Ishikawa (cell line): Measurements from ENCODE around the gene DNAH9.

Source experiments
- CEBPB ChIP-seq: IDR thresholded peaks from 2 replicates; pipeline ENCODE4 v1.6.1; 2012
- CREB1 ChIP-seq: IDR thresholded peaks from 2 replicates; pipeline ENCODE4 v1.6.1; 2012; ENCODE audit warnings: low read depth
- EGR1 ChIP-seq: IDR thresholded peaks from 2 replicates; pipeline ENCODE4 v1.6.1; 2012
- EP300 ChIP-seq: IDR thresholded peaks from 2 replicates; pipeline ENCODE4 v1.6.1; 2012; ENCODE audit warnings: borderline replicate concordance
- FOXM1 ChIP-seq: IDR thresholded peaks from 2 replicates; pipeline ENCODE4 v1.6.1; 2012; ENCODE audit warnings: low read depth, borderline replicate concordance
- MAX ChIP-seq: IDR thresholded peaks from 2 replicates; pipeline ENCODE4 v1.6.1; 2012
- NFIC ChIP-seq: IDR thresholded peaks from 2 replicates; pipeline ENCODE4 v1.6.1; 2012
- RAD21 ChIP-seq: IDR thresholded peaks from 2 replicates; pipeline ENCODE4 v1.6.1; 2012; ENCODE audit warnings: low read depth
- TAF1 ChIP-seq: IDR thresholded peaks from 2 replicates; pipeline ENCODE4 v1.6.1; 2012; ENCODE audit warnings: low read depth, mild to moderate bottlenecking
- TCF12 ChIP-seq: IDR thresholded peaks from 2 replicates; pipeline ENCODE4 v1.6.1; 2012; ENCODE audit warnings: low read depth
- TEAD4 ChIP-seq: IDR thresholded peaks from 2 replicates; pipeline ENCODE4 v1.6.1; 2012
- USF1 ChIP-seq: IDR thresholded peaks from 2 replicates; pipeline ENCODE4 v1.6.1; 2012
- YY1 ChIP-seq: IDR thresholded peaks from 2 replicates; pipeline ENCODE4 v1.6.1; 2012; ENCODE audit warnings: low read depth
- ZBTB7A ChIP-seq: IDR thresholded peaks from 2 replicates; pipeline ENCODE4 v1.6.1; 2012; ENCODE audit warnings: low read depth
- TF ChIP-seq, protein P1 (sequence below): IDR thresholded peaks from 2 replicates; pipeline ENCODE4 v1.6.1; 2012; ENCODE audit warnings: low read depth, mild to moderate bottlenecking

The DNAH9 gene

DNA sequence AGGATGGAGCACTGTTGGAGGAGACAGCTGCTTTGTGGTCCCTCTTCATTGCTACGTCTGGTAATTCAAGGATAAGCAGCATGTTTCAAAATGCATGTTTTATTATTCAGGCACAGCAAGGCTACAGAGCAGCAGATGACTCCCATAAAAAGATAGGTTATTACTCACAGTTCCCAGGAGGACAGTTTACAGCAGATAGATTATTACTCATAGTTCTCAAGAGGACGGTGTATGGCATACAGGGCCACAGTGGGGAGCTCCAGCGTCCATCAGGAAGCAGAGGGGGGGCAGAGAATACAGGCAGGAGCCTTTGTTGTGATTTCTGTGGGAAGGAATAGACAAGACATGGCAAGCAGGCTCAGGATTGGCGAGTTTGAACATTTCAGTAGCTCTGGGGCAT lies 72.9 kb downstream of the DNAH9 start:
- TF ChIP-seq RAD21 (no peak), USF1 (no peak), YY1 (no peak), EP300 (no peak), TEAD4 (no peak), MAX (no peak), FOXM1 (no peak), TCF12 (no peak), ZBTB7A (no peak), TAF1 (no peak), CEBPB (no peak)
- TF ChIP-seq, protein P1, sequence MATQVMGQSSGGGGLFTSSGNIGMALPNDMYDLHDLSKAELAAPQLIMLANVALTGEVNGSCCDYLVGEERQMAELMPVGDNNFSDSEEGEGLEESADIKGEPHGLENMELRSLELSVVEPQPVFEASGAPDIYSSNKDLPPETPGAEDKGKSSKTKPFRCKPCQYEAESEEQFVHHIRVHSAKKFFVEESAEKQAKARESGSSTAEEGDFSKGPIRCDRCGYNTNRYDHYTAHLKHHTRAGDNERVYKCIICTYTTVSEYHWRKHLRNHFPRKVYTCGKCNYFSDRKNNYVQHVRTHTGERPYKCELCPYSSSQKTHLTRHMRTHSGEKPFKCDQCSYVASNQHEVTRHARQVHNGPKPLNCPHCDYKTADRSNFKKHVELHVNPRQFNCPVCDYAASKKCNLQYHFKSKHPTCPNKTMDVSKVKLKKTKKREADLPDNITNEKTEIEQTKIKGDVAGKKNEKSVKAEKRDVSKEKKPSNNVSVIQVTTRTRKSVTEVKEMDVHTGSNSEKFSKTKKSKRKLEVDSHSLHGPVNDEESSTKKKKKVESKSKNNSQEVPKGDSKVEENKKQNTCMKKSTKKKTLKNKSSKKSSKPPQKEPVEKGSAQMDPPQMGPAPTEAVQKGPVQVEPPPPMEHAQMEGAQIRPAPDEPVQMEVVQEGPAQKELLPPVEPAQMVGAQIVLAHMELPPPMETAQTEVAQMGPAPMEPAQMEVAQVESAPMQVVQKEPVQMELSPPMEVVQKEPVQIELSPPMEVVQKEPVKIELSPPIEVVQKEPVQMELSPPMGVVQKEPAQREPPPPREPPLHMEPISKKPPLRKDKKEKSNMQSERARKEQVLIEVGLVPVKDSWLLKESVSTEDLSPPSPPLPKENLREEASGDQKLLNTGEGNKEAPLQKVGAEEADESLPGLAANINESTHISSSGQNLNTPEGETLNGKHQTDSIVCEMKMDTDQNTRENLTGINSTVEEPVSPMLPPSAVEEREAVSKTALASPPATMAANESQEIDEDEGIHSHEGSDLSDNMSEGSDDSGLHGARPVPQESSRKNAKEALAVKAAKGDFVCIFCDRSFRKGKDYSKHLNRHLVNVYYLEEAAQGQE, result no peak

- TF ChIP-seq ZBTB7A (no peak), TEAD4 (no peak), USF1 (no peak), CEBPB (no peak)
- TF ChIP-seq, protein P1, result no peak
Measured at GRCh38 chr17:11682646-11683045, 84.4 kb downstream of the DNAH9 start.

GRCh38 chr17:11690681-11691080 lies 92.4 kb downstream of the DNAH9 start:
- TF ChIP-seq RAD21, result no peak
- TF ChIP-seq USF1, result no peak
- no peak for TF ChIP-seq EGR1
- TF ChIP-seq CREB1, result no peak
- TF ChIP-seq YY1, result no peak
- TF ChIP-seq FOXM1, result no peak
- TF ChIP-seq EP300, result no peak

DNA sequence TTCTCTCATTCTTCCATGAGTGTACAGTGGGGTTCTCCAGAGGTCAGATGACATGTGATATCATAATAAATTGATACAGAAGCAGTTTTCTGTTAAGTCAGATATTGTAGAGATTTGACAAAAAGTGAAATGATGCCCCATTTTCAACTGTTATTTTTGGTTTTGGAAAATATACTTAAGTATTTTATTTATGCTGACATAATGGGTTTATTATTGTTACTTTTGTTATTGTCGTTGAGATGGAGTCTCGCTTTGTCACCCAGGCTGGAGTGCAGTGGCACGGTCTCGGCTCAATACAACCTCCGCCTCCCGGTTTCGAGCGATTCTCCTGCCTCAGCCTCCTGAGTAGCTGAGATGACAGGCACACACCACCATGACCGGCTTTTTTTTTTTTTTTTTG lies 94.4 kb downstream of the DNAH9 start:
- TF ChIP-seq FOXM1 (no peak), YY1 (no peak), TEAD4 (no peak), TAF1 (no peak), MAX (no peak), EGR1 (no peak), TCF12 (no peak), RAD21 (no peak), CEBPB (no peak), NFIC (no peak), CREB1 (no peak)
- TF ChIP-seq, protein P1, result no peak

GRCh38 chr17:11693284-11693683 lies 95.0 kb downstream of the DNAH9 start:
- TF ChIP-seq CREB1 (no peak), MAX (no peak), TAF1 (no peak), EP300 (no peak), ZBTB7A (no peak), YY1 (no peak), USF1 (no peak), EGR1 (no peak), NFIC (no peak), TEAD4 (no peak), CEBPB (no peak), FOXM1 (no peak)
- TF ChIP-seq, protein P1, result no peak
